HepG2 (cell line): ENCODE results near the gene PSPH. TPM values are rescaled to one million over a fixed set of nuclear protein-coding genes. Genes with fewer than 3 reads are reported as not detected.

ENCODE experiments used
- AHDC1 ChIP-seq: sonication (generic); formaldehyde crosslinking; IDR thresholded peaks from 2 replicates; pipeline ENCODE4 v1.5.1; 2020; ENCODE audit warnings: mild to moderate bottlenecking, missing genetic modification reagents, borderline replicate concordance
- GMEB2 ChIP-seq: IDR thresholded peaks from 2 replicates; pipeline ENCODE4 v1.6.1; 2016; ENCODE audit warnings: missing biosample characterization, missing genetic modification reagents, low read depth
- HNF1A ChIP-seq, 2 experiments: sonication (generic) in 1 of 2; formaldehyde crosslinking in 1 of 2; IDR thresholded peaks; 2 replicates each; pipeline versions ENCODE4 v1.4.0 to v1.6.1; 2016 to 2020; ENCODE audit warnings: borderline replicate concordance in 1 of 2, low read depth in 1 of 2, mild to moderate bottlenecking in 1 of 2, missing genetic modification reagents in 1 of 2
- PRDM4 ChIP-seq: sonication (generic); formaldehyde crosslinking; IDR thresholded peaks from 2 replicates; pipeline ENCODE4 v1.9.0; 2021; ENCODE audit warnings: missing genetic modification reagents, borderline replicate concordance
- THAP11 ChIP-seq: IDR thresholded peaks from 2 replicates; pipeline ENCODE4 v1.6.1; 2016; ENCODE audit warnings: missing biosample characterization, missing genetic modification reagents
- ZNF24 ChIP-seq: fragments of 450-650 bp; IDR thresholded peaks from 2 replicates; pipeline ENCODE4 v1.6.1; 2017; ENCODE audit warnings: antibody characterized with exemption, mild to moderate bottlenecking
- polyA plus RNA-seq, 8 experiments: library from polyadenylated mRNA; depleted of rRNA in 3 of 8; stranded (reverse) in 7 of 8; unstranded in 1 of 8; fragments of >200 nt; fragmentation: Illumina TruSeq in 4 of 8; extraction: Trizol in 4 of 8; gene quantifications; 2 replicates each; pipeline versions ENCODE4 v1.2.1 to v1.2.3, GENCODE V29; 2011 to 2016; ENCODE audit warnings: low read depth in 4 of 8, missing spikeins in 1 of 8, mixed read lengths in 1 of 8; ENCODE audit not compliant: insufficient read depth in 1 of 8
- total RNA-seq, 5 experiments: library from RNA; depleted of rRNA; stranded (reverse); fragments of >200 nt; fragmentation: Illumina TruSeq; extraction: Trizol; gene quantifications; 2 replicates each; pipeline ENCODE4 v1.2.3, GENCODE V29; 2016; ENCODE audit warnings: low read depth in 1 of 5
- TF ChIP-seq, protein P1 (sequence below): sonication (generic); formaldehyde crosslinking; IDR thresholded peaks from 2 replicates; pipeline ENCODE4 v1.5.0; 2020; ENCODE audit warnings: missing genetic modification reagents
- TF ChIP-seq, protein P2 (sequence below): sonication (generic); formaldehyde crosslinking; IDR thresholded peaks from 2 replicates; pipeline ENCODE4 v1.8.1; 2023; ENCODE audit warnings: mild to moderate bottlenecking, moderate library complexity, missing genetic modification reagents

Gene PSPH
- total and polyA plus RNA-seq, 2 of the 13 experiments (the other 11 are each of a cell fraction or from before 2014, with no cell fraction given): 85.5 to 124 TPM

GRCh38 chr7:56063882-56064625 lies 12.8 kb upstream of the PSPH start, which contains the start of gene SUMF2 (continued):
- no peak for TF ChIP-seq HNF1A (IDR thresholded peaks at IDR 0.05; ENCODE audit: low read depth)
- TF ChIP-seq HNF1A (CRISPR knock-in tag; IDR thresholded peaks at IDR 0.05; ENCODE audit: borderline replicate concordance): peak; percentile 57; the same call in 1 of the 2 replicates
- TF ChIP-seq PRDM4 (CRISPR knock-in tag): no peak
- TF ChIP-seq, protein P1, sequence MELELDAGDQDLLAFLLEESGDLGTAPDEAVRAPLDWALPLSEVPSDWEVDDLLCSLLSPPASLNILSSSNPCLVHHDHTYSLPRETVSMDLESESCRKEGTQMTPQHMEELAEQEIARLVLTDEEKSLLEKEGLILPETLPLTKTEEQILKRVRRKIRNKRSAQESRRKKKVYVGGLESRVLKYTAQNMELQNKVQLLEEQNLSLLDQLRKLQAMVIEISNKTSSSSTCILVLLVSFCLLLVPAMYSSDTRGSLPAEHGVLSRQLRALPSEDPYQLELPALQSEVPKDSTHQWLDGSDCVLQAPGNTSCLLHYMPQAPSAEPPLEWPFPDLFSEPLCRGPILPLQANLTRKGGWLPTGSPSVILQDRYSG (CRISPR knock-in tag): no peak
- TF ChIP-seq ZNF24: no peak
- TF ChIP-seq, protein P2, sequence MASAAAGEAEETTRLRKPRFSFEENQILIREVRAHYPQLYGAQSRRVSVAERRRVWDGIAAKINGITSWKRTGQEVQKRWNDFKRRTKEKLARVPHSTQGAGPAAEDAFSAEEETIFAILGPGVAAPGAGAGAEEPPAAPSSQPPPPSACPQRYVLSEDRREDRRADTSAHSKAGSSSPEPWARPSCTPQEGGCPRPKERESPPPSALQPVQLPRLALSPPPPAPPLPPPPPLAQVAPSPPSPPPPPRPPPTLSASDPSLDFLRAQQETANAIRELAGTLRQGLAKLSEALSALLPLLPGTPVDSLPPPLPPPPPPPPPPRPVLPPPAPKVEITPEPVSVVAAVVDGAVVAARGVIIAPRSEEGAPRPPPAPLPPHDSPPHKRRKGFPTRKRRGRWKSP (CRISPR knock-in tag): peak; percentile 79
- no peak for TF ChIP-seq AHDC1 (CRISPR knock-in tag)
- no peak for TF ChIP-seq THAP11 (CRISPR knock-in tag)
- TF ChIP-seq GMEB2 (CRISPR knock-in tag): 0 out of 2 replicates have a peak, but pooled peaks have one; percentile 40
